Breast epithelium (tissue), 4 donors: ENCODE measurements around the gene C9orf72. TPM values are rescaled to one million over a fixed set of nuclear protein-coding genes. Genes with fewer than 3 reads are reported as not detected.

Experiments
- DNase-seq, 2 donors: peaks; one replicate each; pipeline ENCODE4 v3.0.0-alpha.2; 2019; ENCODE audit warnings: low spot score in 2 of 2
- H3K27ac ChIP-seq, 2 donors: fragments of 200-600 bp; sonication (generic) in 1 of 2; one replicate each; pipeline ENCODE4 v1.5.1; 2016 to 2019; ENCODE audit warnings: mild to moderate bottlenecking in 1 of 2
- H3K27me3 ChIP-seq, 2 donors: fragments of 200-600 bp; sonication (generic) in 1 of 2; one replicate each; pipeline versions ENCODE4 v1.5.1 to v1.6.0; 2017 to 2019; ENCODE audit warnings: control low read depth in 1 of 2, mild to moderate bottlenecking in 1 of 2
- H3K36me3 ChIP-seq: fragments of 200-600 bp; one replicate; pipeline ENCODE4 v1.5.1; 2019
- H3K4me1 ChIP-seq, 2 donors: fragments of 200-600 bp; sonication (generic); one replicate each; pipeline ENCODE4 v1.5.1; 2016 to 2019; ENCODE audit warnings: control low read depth in 1 of 2
- H3K4me3 ChIP-seq, 3 donors: fragments of 200-600 bp; sonication (generic); 1 replicate in 2 of 3; 2 replicates in 1 of 3; pipeline ENCODE4 v1.5.1; 2016 to 2019; ENCODE audit warnings: mild to moderate bottlenecking in 3 of 3, moderate library complexity in 2 of 3
- H3K9me3 ChIP-seq, 2 donors: fragments of 200-600 bp; sonication (generic) in 1 of 2; one replicate each; pipeline ENCODE4 v1.5.1; 2016 to 2019; ENCODE audit warnings: control low read depth in 1 of 2
- POLR2A ChIP-seq: fragments of 450-650 bp; IDR thresholded peaks from one replicate; pipeline ENCODE4 v1.6.1; 2016; ENCODE audit warnings: antibody characterized with exemption, mild to moderate bottlenecking, moderate library complexity
- POLR2AphosphoS5 ChIP-seq, 3 donors: sonication (generic); formaldehyde crosslinking; IDR thresholded peaks; one replicate each; pipeline ENCODE4 v1.6.1; 2017; ENCODE audit warnings: antibody characterized with exemption in 3 of 3
- intact Hi-C: fragments of 100-400 bp; cut with DNase I; formaldehyde crosslinking; loops from one replicate; pipeline ENCODE4 v1.15.1; 2023; ENCODE audit warnings: low total_unique reads
- total RNA-seq, 3 donors: library from RNA; depleted of rRNA; stranded (reverse); fragments of >200 nt; gene quantifications; one replicate each; pipeline ENCODE4 v1.1.0, GENCODE V29; 2016
- TF ChIP-seq, protein P1 (sequence below), 3 donors: fragments of 450-650 bp; IDR thresholded peaks; one replicate each; pipeline ENCODE4 v1.5.1; 2016 to 2017; ENCODE audit warnings: antibody characterized with exemption in 3 of 3, mild to moderate bottlenecking in 3 of 3, moderate library complexity in 3 of 3

C9orf72 gene
- total RNA-seq, 3 donors from 2014 or later: 20.8 to 43.9 (median 27.2) TPM

DNA sequence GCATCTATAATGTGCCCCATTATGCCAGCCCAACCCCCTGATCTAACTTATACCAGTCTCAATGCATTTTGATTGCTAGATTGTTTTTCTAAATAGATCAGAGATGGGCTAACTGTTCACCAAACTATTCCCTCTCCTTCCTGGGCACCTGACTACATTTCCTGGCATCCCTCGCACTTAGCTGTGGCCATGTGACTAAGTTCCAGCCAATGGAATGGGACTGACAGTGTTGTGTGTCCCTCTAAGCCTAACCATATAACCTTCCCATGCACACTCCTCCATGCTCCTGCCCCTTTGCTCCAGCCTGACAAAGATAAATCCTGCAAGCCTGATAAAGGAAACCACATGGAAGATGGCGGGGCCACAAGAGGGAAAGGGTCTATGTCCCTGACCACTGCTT, 61.5 kb downstream of the C9orf72 start:
- intact Hi-C loops: no loop called here

DNA sequence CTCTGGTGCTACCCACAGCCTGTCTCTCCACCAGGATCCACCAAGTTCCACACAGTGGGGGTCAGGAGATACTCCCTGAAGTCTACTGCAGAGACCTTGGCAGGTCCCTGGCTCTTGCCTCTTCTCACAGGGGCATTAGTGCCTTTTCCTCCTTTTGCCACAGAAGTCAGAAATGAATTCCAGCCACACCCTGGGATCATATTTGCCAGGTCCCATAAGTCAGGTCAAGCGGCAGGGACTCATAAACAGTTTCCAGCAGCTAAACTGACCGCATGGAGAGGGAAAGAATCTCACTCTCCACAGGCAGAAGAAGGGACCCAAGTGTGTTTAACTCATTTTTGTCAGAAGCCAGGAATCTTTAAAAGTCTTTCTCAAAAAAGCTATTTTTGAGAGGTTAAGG, 62.5 kb downstream of the C9orf72 start:
- H3K9me3 ChIP-seq: no peaks in the 10 kb centered on the region
- H3K4me1 ChIP-seq: no peaks in the 10 kb centered on the region
- DNase-seq: no peak
- H3K27me3 ChIP-seq: no peaks in the 10 kb centered on the region
- TF ChIP-seq, protein P1, sequence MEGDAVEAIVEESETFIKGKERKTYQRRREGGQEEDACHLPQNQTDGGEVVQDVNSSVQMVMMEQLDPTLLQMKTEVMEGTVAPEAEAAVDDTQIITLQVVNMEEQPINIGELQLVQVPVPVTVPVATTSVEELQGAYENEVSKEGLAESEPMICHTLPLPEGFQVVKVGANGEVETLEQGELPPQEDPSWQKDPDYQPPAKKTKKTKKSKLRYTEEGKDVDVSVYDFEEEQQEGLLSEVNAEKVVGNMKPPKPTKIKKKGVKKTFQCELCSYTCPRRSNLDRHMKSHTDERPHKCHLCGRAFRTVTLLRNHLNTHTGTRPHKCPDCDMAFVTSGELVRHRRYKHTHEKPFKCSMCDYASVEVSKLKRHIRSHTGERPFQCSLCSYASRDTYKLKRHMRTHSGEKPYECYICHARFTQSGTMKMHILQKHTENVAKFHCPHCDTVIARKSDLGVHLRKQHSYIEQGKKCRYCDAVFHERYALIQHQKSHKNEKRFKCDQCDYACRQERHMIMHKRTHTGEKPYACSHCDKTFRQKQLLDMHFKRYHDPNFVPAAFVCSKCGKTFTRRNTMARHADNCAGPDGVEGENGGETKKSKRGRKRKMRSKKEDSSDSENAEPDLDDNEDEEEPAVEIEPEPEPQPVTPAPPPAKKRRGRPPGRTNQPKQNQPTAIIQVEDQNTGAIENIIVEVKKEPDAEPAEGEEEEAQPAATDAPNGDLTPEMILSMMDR (IDR thresholded peaks at IDR 0.05): no peak
- no peak for TF ChIP-seq POLR2A
- TF ChIP-seq POLR2AphosphoS5 (IDR thresholded peaks at IDR 0.05): no peak
- intact Hi-C loops: no loop called here
- H3K27ac ChIP-seq: no peak overlapping the region
- H3K36me3 ChIP-seq: no peaks in the 10 kb centered on the region
- H3K4me3 ChIP-seq: no peak overlapping the region

More for the DNA sequence above, 61.5 kb downstream of the C9orf72 start:
- no peak for DNase-seq
- H3K9me3 ChIP-seq: no peaks in the 10 kb centered on the region
- no peak overlapping the region for H3K27ac ChIP-seq
- no peak overlapping the region for H3K4me3 ChIP-seq
- TF ChIP-seq, protein P1 (IDR thresholded peaks at IDR 0.05): no peak
- TF ChIP-seq POLR2A (no peak), POLR2AphosphoS5 (IDR thresholded peaks at IDR 0.05) (no peak)
- H3K36me3 ChIP-seq: no peaks in the 10 kb centered on the region
- no peaks in the 10 kb centered on the region for H3K27me3 ChIP-seq
- H3K4me1 ChIP-seq: no peaks in the 10 kb centered on the region

DNA sequence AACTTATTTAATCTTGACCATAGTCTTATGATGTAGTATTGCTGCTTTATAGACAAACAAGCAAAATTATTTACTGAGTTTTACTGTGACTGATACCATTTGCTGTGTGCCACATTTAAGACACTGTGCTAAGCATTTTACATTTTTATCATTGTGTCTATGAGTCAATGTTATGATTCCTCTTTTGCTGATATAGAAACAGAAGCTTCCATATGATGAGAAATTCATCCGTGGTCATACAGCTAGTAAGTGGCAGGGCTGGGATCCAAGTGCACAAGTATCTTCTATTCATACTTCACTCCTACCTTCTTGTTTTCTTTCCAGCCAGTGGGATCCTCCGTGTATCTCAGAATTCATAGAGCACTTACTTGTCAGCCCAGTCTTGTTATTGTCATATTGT, 66.3 kb downstream of the C9orf72 start:
- Histone ChIP-seq H3K27ac (no peak overlapping the region), H3K9me3 (no peaks in the 10 kb centered on the region), H3K4me1 (no peaks in the 10 kb centered on the region), H3K4me3 (no peak overlapping the region), H3K27me3 (no peaks in the 10 kb centered on the region), H3K36me3 (no peaks in the 10 kb centered on the region)
- no peak for DNase-seq
- no peak for TF ChIP-seq POLR2A
- TF ChIP-seq POLR2AphosphoS5 (IDR thresholded peaks at IDR 0.05): no peak
- TF ChIP-seq, protein P1 (IDR thresholded peaks at IDR 0.05): no peak
- intact Hi-C loops: no loop called here

DNA sequence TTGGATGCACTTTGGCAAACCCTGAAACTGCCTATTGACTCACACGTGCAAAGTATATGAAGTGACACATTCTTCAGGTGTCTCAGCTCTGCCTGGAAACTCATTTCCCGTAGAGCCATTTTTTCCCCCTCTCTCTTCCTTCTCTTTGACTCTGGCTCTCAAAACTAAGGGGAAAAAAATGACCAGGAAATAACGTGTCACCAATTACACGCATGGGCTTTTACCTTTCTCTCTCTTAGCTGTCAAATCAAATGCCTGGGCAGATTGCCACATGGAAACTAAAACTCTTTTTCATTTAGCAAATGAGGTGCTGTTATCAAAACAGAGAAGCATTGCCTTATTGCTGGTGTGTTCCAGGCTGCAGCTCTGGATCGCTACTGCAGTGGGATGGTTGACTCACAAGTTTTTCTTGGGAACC, 67.5 kb downstream of the C9orf72 start:
- Histone ChIP-seq H3K27me3 (no peaks in the 10 kb centered on the region), H3K36me3 (no peaks in the 10 kb centered on the region), H3K4me3 (no peak overlapping the region), H3K27ac (no peak overlapping the region), H3K9me3 (no peaks in the 10 kb centered on the region), H3K4me1 (no peaks in the 10 kb centered on the region)
- DNase-seq: no peak
- intact Hi-C loops: no loop called here
- no peak for TF ChIP-seq POLR2A
- TF ChIP-seq, protein P1 (IDR thresholded peaks at IDR 0.05): no peak
- no peak for TF ChIP-seq POLR2AphosphoS5 (IDR thresholded peaks at IDR 0.05)

DNA sequence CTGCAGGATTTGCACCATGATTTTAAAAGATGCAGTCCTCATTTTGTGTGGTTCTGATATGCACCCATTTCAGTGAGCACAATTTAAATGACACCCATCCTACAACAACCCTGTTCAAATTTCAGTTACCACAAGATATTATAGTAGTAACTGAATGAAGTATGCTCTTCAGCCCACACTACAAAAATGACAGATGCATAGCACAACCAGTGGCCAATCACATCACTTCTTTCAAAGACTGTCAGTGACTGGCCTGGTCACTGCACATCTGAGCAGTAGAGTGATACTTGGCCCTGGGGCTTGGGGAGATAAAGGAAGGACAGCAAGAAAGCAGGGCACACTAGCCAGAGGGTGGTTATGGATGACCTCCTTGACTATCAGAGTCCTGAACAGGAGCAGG, 69.0 kb downstream of the C9orf72 start:
- Histone ChIP-seq H3K9me3 (no peaks in the 10 kb centered on the region), H3K27ac (no peak overlapping the region), H3K4me1 (no peaks in the 10 kb centered on the region), H3K36me3 (no peaks in the 10 kb centered on the region), H3K27me3 (no peaks in the 10 kb centered on the region), H3K4me3 (no peak overlapping the region)
- no peak for DNase-seq
- intact Hi-C loops: no loop called here
- TF ChIP-seq POLR2A (no peak), POLR2AphosphoS5 (IDR thresholded peaks at IDR 0.05) (no peak)
- TF ChIP-seq, protein P1 (IDR thresholded peaks at IDR 0.05): no peak
